CD14-positive monocyte (primary cell): ENCODE results near the gene CMC2. TPM values are rescaled to one million over a fixed set of nuclear protein-coding genes. Genes with fewer than 3 reads are reported as not detected.

Experiments
- DNase-seq, 3 donors: peaks; one replicate each; pipeline ENCODE4 v3.0.0-alpha.2; 2011 to 2022
- H2AFZ ChIP-seq: 2 replicates; pipeline ENCODE4 v1.6.0; 2012; ENCODE audit warnings: mild to moderate bottlenecking, low read depth, low read length, inconsistent platforms; ENCODE audit not compliant: insufficient read depth, poor library complexity, severe bottlenecking
- H3K27ac ChIP-seq, 2 donors: 1 replicate in 1 of 2; 2 replicates in 1 of 2; pipeline ENCODE4 v1.5.1; 2012 to 2013; ENCODE audit warnings: low read length in 2 of 2, control low read depth in 1 of 2, inconsistent platforms in 1 of 2, low read depth in 1 of 2, mild to moderate bottlenecking in 1 of 2
- H3K27me3 ChIP-seq, 2 donors: one replicate each; pipeline versions ENCODE4 v1.6.0 to v1.6.1; 2011 to 2013; ENCODE audit warnings: low read length in 2 of 2; ENCODE audit not compliant: control insufficient read depth in 2 of 2, insufficient read depth in 2 of 2
- H3K36me3 ChIP-seq, 2 donors: replicated peaks in 1 of 2; 1 replicate in 1 of 2; 2 replicates in 1 of 2; pipeline versions ENCODE4 v1.5.1 to v1.6.1; 2012 to 2013; ENCODE audit warnings: low read length in 2 of 2, control low read depth in 1 of 2, inconsistent platforms in 1 of 2, mild to moderate bottlenecking in 1 of 2; ENCODE audit not compliant: insufficient read depth in 2 of 2, control insufficient read depth in 1 of 2
- H3K4me1 ChIP-seq, 2 donors: 1 replicate in 1 of 2; 2 replicates in 1 of 2; pipeline versions ENCODE4 v1.5.1 to v1.6.1; 2012 to 2013; ENCODE audit warnings: low read length in 2 of 2, control low read depth in 1 of 2, inconsistent platforms in 1 of 2, mild to moderate bottlenecking in 1 of 2, moderate library complexity in 1 of 2; ENCODE audit not compliant: insufficient read depth in 2 of 2, control insufficient read depth in 1 of 2
- H3K4me2 ChIP-seq: replicated peaks from 2 replicates; pipeline ENCODE3; 2012; ENCODE audit warnings: low read length, moderate library complexity, mild to moderate bottlenecking; ENCODE audit not compliant: poor library complexity, severe bottlenecking; ENCODE audit errors: extremely low read depth
- H3K4me3 ChIP-seq, 3 experiments: fragments of 200-600 bp in 1 of 3; sonication (generic) in 1 of 3; replicated peaks in 1 of 3; 1 replicate in 2 of 3; 2 replicates in 1 of 3; pipeline ENCODE4 v1.5.1; 2011 to 2013; ENCODE audit warnings: low read length in 3 of 3, mild to moderate bottlenecking in 3 of 3, control low read depth in 2 of 3, low read depth in 2 of 3, inconsistent platforms in 1 of 3, moderate library complexity in 1 of 3
- H3K79me2 ChIP-seq: 2 replicates; pipeline ENCODE4 v1.6.0; 2012; ENCODE audit warnings: mild to moderate bottlenecking, control low read depth, inconsistent platforms, low read length, moderate library complexity; ENCODE audit not compliant: insufficient read depth
- H3K9ac ChIP-seq: 2 replicates; pipeline ENCODE4 v1.6.0; 2017; ENCODE audit warnings: low read length, mild to moderate bottlenecking; ENCODE audit not compliant: insufficient read depth, poor library complexity, severe bottlenecking
- H3K9me3 ChIP-seq, 2 donors: replicated peaks in 1 of 2; 1 replicate in 1 of 2; 2 replicates in 1 of 2; pipeline versions ENCODE4 v1.5.1 to v1.6.1; 2012 to 2013; ENCODE audit warnings: low read length in 2 of 2, control low read depth in 1 of 2; ENCODE audit not compliant: control insufficient read depth in 1 of 2, insufficient read depth in 1 of 2
- H4K20me1 ChIP-seq: 2 replicates; pipeline ENCODE4 v1.6.0; 2012; ENCODE audit warnings: mild to moderate bottlenecking, low read length, control low read depth, moderate library complexity; ENCODE audit not compliant: insufficient read depth
- H3K27ac Mint-ChIP-seq, 7 donors: one replicate each; pipeline ENCODE4 v1.8.0; 2020; ENCODE audit warnings: mild to moderate bottlenecking in 7 of 7, mixed read lengths in 7 of 7, moderate library complexity in 6 of 7, inconsistent platforms in 2 of 7
- H3K27me3 Mint-ChIP-seq, 3 donors: one replicate each; pipeline ENCODE4 v1.8.0; 2021 to 2022; ENCODE audit warnings: low read depth in 3 of 3, mild to moderate bottlenecking in 3 of 3, mixed read lengths in 3 of 3, moderate library complexity in 3 of 3, inconsistent platforms in 1 of 3
- H3K36me3 Mint-ChIP-seq, 2 donors: one replicate each; pipeline ENCODE4 v1.8.0; 2020; ENCODE audit warnings: mixed read lengths in 2 of 2, inconsistent platforms in 1 of 2, mild to moderate bottlenecking in 1 of 2
- H3K4me1 Mint-ChIP-seq: one replicate; pipeline ENCODE4 v1.8.0; 2020; ENCODE audit warnings: mild to moderate bottlenecking, mixed read lengths
- H3K4me3 Mint-ChIP-seq, 2 donors: one replicate each; pipeline ENCODE4 v1.8.0; 2020; ENCODE audit warnings: mild to moderate bottlenecking in 2 of 2, mixed read lengths in 2 of 2, moderate library complexity in 1 of 2
- H3K9me3 Mint-ChIP-seq, 7 donors: one replicate each; pipeline ENCODE4 v1.8.0; 2020 to 2022; ENCODE audit warnings: mixed read lengths in 7 of 7, mild to moderate bottlenecking in 6 of 7, moderate library complexity in 6 of 7, inconsistent platforms in 2 of 7
- CTCF ChIP-seq: fragments of 200-600 bp; IDR thresholded peaks from one replicate; pipeline ENCODE4 v1.8.0; 2022; ENCODE audit warnings: antibody characterized with exemption, mild to moderate bottlenecking
- WGBS: methylation state at CpG from one replicate; pipeline ENCODE4 v1.1.5; 2013; ENCODE audit warnings: missing lambda C conversion rate; ENCODE audit not compliant: insufficient coverage; 5-methylcytosine and 5-hydroxymethylcytosine counted together
- intact Hi-C, 2 donors: fragments of 100-400 bp; cut with micrococcal nuclease; formaldehyde crosslinking; loops; one replicate each; pipeline versions ENCODE4 v1.15.0 to v1.15.1; 2023
- polyA minus RNA-seq: library from RNA; depleted of rRNA, polyadenylated mRNA; stranded (reverse); fragments of >200 nt; gene quantifications from 2 replicates; pipeline ENCODE4 v1.2.3, GENCODE V29; 2012
- polyA plus RNA-seq, 3 donors: library from polyadenylated mRNA; depleted of rRNA in 1 of 3; unstranded in 2 of 3; stranded (reverse) in 1 of 3; fragments of 300-500 nt in 2 of 3; fragments of >200 nt in 1 of 3; fragmentation: Illumina TruSeq in 2 of 3; gene quantifications; 1 replicate in 2 of 3; 2 replicates in 1 of 3; pipeline ENCODE4 v1.2.3, GENCODE V29; 2012 to 2021
- total RNA-seq, 12 experiments: library from RNA in 1 of 12; stranded (reverse) in 1 of 12; fragments of 120-200 nt in 1 of 12; gene quantifications; one replicate each; pipeline ENCODE4 v1.2.4 and lab custom pipeline; 2013 to 2026; ENCODE audit warnings: mixed read lengths in 6 of 12, inconsistent platforms in 1 of 12

CMC2 gene
- 44.5 TPM for total RNA-seq (2013)
- polyA plus RNA-seq = 10 to 100 TPM; 55.3 to 79.5 (median 70.7) TPM
- polyA minus RNA-seq = 11.8 and 12.4 TPM in 2 replicates
- 3.5 to 17.9 (median 12.2) reads per million in 11 experiments for total RNA-seq (lab: John Stamatoyannopoulos, UW)

- Mint-ChIP-seq H3K4me1 (peaks cover 42% of the 10 kb centered on the region), H3K27me3 (peaks cover 0 to 2% (median 0%) of the 10 kb centered on the region in 3 donors), H3K9me3 (no peaks in the 10 kb centered on the region), H3K36me3 (peaks cover 8 to 9% of the 10 kb centered on the region in 2 donors), H3K4me3 (peak within 1 kb of the TSS; percentile 91 to 98), H3K27ac (peak within 1 kb of the TSS; percentile 99 to 100 (median 100))
- no peak for TF ChIP-seq CTCF
- intact Hi-C loops = loop anchor here (1.0 to 10.0 kb wide), 6 partner anchors 69 to 738 kb away; partner anchors contain the start of genes GCSH (in 2 of the 2), DYNLRB2 (in 1 of the 2) and GAN (in 1 of the 2)
- H3K4me1 ChIP-seq = peaks cover 29 to 37% of the 10 kb centered on the region in 2 donors
- peaks cover 3 to 15% of the 10 kb centered on the region in 2 donors for H3K36me3 ChIP-seq
- H3K4me3 ChIP-seq = peak within 1 kb of the TSS; percentile 56 to 95 (median 76)
- peaks cover 81% of the 10 kb centered on the region for H3K79me2 ChIP-seq
- H3K27ac ChIP-seq = peak within 1 kb of the TSS; percentile 90 to 98
- H3K9me3 ChIP-seq = no peaks in the 10 kb centered on the region
- no peaks in the 10 kb centered on the region for H3K27me3 ChIP-seq
- H2AFZ ChIP-seq = peak within 1 kb of the TSS; percentile 85
- under 1% methylated on average over 75 of the region's 75 CpGs for WGBS
- DNase-seq = peak; percentile 98 to 99 (median 99)
- H4K20me1 ChIP-seq = no peaks in the 10 kb centered on the region
- peak within 1 kb of the TSS; percentile 87 for H3K9ac ChIP-seq
- peak within 1 kb of the TSS; percentile 92 for H3K4me2 ChIP-seq
These were observed at the start of gene CMC2, which contains the start of gene CENPN for GRCh38 chr16:81006813-81007695. CMC2 (minus strand) TSS chr16:81006885; CDS start chr16:80997394, 9,491 bp downstream. CENPN (plus strand) TSS chr16:81007214; CDS start chr16:81011940, 4,726 bp downstream.

DNA sequence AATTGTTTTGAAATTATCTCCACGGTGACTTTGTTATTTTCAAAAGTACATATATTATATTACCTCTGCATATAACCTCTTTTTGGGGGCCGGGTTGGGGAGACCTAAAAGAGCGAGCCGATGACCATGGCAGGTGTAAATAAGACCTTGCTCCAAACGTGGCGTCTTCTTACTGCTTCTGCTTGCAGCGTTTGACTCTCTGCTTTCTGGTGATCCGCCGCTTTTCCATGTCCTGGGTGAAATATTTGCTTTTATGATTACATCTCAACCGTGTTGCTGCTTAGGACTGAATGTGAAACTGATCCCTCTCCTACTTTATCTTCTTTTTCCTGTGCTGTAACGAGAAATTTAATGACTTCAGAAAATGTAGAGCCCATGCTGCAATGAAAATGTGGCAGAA lies 47.1 kb upstream of the CMC2 start:
- intact Hi-C loops = no loop called here
- H3K27ac Mint-ChIP-seq = no peak overlapping the region
- no peak overlapping the region for H3K27ac ChIP-seq

More for the DNA sequence above, 47.1 kb upstream of the CMC2 start:
- Histone ChIP-seq H3K4me1 (no peaks in the 10 kb centered on the region), H4K20me1 (no peaks in the 10 kb centered on the region), H2AFZ (no peak overlapping the region), H3K4me2 (no peak overlapping the region), H3K36me3 (no peaks in the 10 kb centered on the region), H3K4me3 (no peak overlapping the region), H3K79me2 (no peaks in the 10 kb centered on the region), H3K27me3 (no peaks in the 10 kb centered on the region), H3K9ac (no peak overlapping the region), H3K9me3 (peaks cover 7 to 12% of the 10 kb centered on the region in 2 donors)
- Mint-ChIP-seq H3K36me3 (no peaks in the 10 kb centered on the region), H3K27me3 (no peaks in the 10 kb centered on the region), H3K4me1 (no peaks in the 10 kb centered on the region), H3K9me3 (peaks cover 5 to 26% (median 19%) of the 10 kb centered on the region in 7 donors), H3K4me3 (no peak overlapping the region)
- WGBS = 80% methylated on average over 1 of the region's 11 CpGs
- TF ChIP-seq CTCF = no peak
- no peak for DNase-seq
